Measurements from ENCODE around the gene FRRS1L. TPM values are rescaled to one million over a fixed set of nuclear protein-coding genes. Genes with fewer than 3 reads are reported as not detected.

The FRRS1L gene
- total and polyA plus RNA-seq, 2 of the 13 experiments (the other 11 are each of a cell fraction or from before 2014, with no cell fraction given), result 0.02 to 0.03 TPM

GRCh38 chr9:109167716-109168115, 667 bp upstream of the FRRS1L start:
- H3K4me3 ChIP-seq (replicated peaks in 1 of 3; ENCODE audit: insufficient read depth in 1 of 3, low read depth in 2 of 3, low read length in 3 of 3), result no peak overlapping the region
- BruUV-seq (replicated peaks), result no TSS peak
- H3K4me1 ChIP-seq (ENCODE audit: insufficient read depth, low read length), result peaks cover 14% of the 10 kb centered on the region
- H3K36me3 ChIP-seq (replicated peaks in 1 of 2; ENCODE audit: control insufficient read depth in 1 of 2, insufficient read depth in 2 of 2, low read length in 2 of 2), result no peaks in the 10 kb centered on the region
- H3K27ac ChIP-seq (ENCODE audit: extremely low read length, insufficient read depth, low read length), result peak overlapping the region; percentile 5
- ChIA-PET CTCF (ENCODE audit: low intra/inter-chr PET ratio, low total read pairs) (no interaction called here), POLR2A (no interaction called here)
- H3K9me3 ChIP-seq (ENCODE audit: low read length), result no peaks in the 10 kb centered on the region
- H3K79me2 ChIP-seq (ENCODE audit: insufficient read depth, low read length), result no peaks in the 10 kb centered on the region
- H3K27me3 ChIP-seq (ENCODE audit: control insufficient read depth in 1 of 2, insufficient read depth in 2 of 2, low read length in 2 of 2), result no peaks in the 10 kb centered on the region
- no peak overlapping the region for H2AFZ ChIP-seq (ENCODE audit: low read length)
- no peaks in the 10 kb centered on the region for H4K20me1 ChIP-seq (ENCODE audit: insufficient read depth, low read length)
- ATAC-seq (peak; percentile 60), DNase-seq (ENCODE audit: low spot score) (no peak), FAIRE-seq (no peak)
- no peak for TF ChIP-seq ZNF839 (CRISPR knock-in tag; IDR thresholded peaks at IDR 0.05; ENCODE audit: borderline replicate concordance)
- TF ChIP-seq KLF9 (CRISPR knock-in tag; IDR thresholded peaks at IDR 0.05; ENCODE audit: low read depth), result no peak
- 0 out of 2 replicates have a peak, but pooled peaks have one; percentile 7 for TF ChIP-seq SALL1 (CRISPR knock-in tag; IDR thresholded peaks at IDR 0.05)
- TF ChIP-seq ZMAT3 (CRISPR knock-in tag; conservative IDR thresholded peaks at IDR 0.05), result no peak
- 0 out of 2 replicates have a peak, but pooled peaks have one; percentile 15 for TF ChIP-seq ZNF501 (CRISPR knock-in tag; IDR thresholded peaks at IDR 0.05)
- no peak for TF ChIP-seq ZSCAN25 (CRISPR knock-in tag; IDR thresholded peaks at IDR 0.05)
- no peak for TF ChIP-seq CHCHD3 (CRISPR knock-in tag; IDR thresholded peaks at IDR 0.05)
- TF ChIP-seq ZFP1 (CRISPR knock-in tag; IDR thresholded peaks at IDR 0.05), result no peak
- TF ChIP-seq THAP11 (CRISPR knock-in tag; IDR thresholded peaks at IDR 0.05), result no peak; the same call in 1 of the 2 replicates
- TF ChIP-seq SP2 (CRISPR knock-in tag; IDR thresholded peaks at IDR 0.05), result no peak
- no peak for TF ChIP-seq ZNF557 (CRISPR knock-in tag; IDR thresholded peaks at IDR 0.05)
- peak; percentile 99 for TF ChIP-seq ZNF44 (CRISPR knock-in tag; IDR thresholded peaks at IDR 0.05)
- TF ChIP-seq POGZ (CRISPR knock-in tag; IDR thresholded peaks at IDR 0.05), result no peak
- no peak for TF ChIP-seq ZNF205 (CRISPR knock-in tag; IDR thresholded peaks at IDR 0.05)
- TF ChIP-seq ZNF318 (CRISPR knock-in tag; IDR thresholded peaks at IDR 0.05), result no peak
- TF ChIP-seq MBNL3 (CRISPR knock-in tag; conservative IDR thresholded peaks at IDR 0.05), result no peak
- no peak for TF ChIP-seq RNF2 (conservative IDR thresholded peaks at IDR 0.05; ENCODE audit: low read depth)
- TF ChIP-seq DBP (CRISPR knock-in tag; IDR thresholded peaks at IDR 0.05; ENCODE audit: not compliant biosample characterization), result no peak
- TF ChIP-seq ZNF468 (CRISPR knock-in tag; IDR thresholded peaks at IDR 0.05), result no peak
- no peak overlapping the region for H3K4me2 ChIP-seq (ENCODE audit: low read depth, low read length)
- no peak overlapping the region for H3K9ac ChIP-seq (ENCODE audit: insufficient read depth, low read depth, low read length)
- intact Hi-C loops (cut with micrococcal nuclease; ENCODE audit: unreplicated experiment), result no loop called here
- in situ Hi-C loops (cut with HindIII; ENCODE audit: extremely low pct_ligation_motif_present, low pct_unique_long_range_greater_than_20kb), result no loop called here
- 31% methylated on average over 5 of the region's 5 CpGs for WGBS (ENCODE audit: low lambda C conversion rate)

All from HepG2 (cell line).